ENCODE measurements around the gene FBLN1.

- TF ChIP-seq CTCF (IDR thresholded peaks at IDR 0.05 in 2 of 3, conservative IDR thresholded peaks at IDR 0.05 in 1 of 3; ENCODE audit: insufficient read depth in 2 of 3, low read depth in 1 of 3, low read length in 3 of 3) (no peak), GTF3C2 (IDR thresholded peaks at IDR 0.05; ENCODE audit: borderline replicate concordance, extremely low read depth, insufficient read length) (no peak), ZNF124 (CRISPR knock-in tag; IDR thresholded peaks at IDR 0.05) (no peak), NFRKB (IDR thresholded peaks at IDR 0.05; ENCODE audit: low read depth) (no peak), CBX5 (IDR thresholded peaks at IDR 0.05; ENCODE audit: borderline replicate concordance, low read depth) (no peak), NR2C2 (CRISPR knock-in tag; IDR thresholded peaks at IDR 0.05) (no peak), NR2C2 (tag; IDR thresholded peaks at IDR 0.05) (no peak), SIN3A (IDR thresholded peaks at IDR 0.05; ENCODE audit: borderline replicate concordance in 2 of 2, control insufficient read depth in 1 of 2, low read depth in 2 of 2, low read length in 2 of 2) (no peak)
These were observed 33.8 kb upstream of the FBLN1 start for GRCh38 chr22:45468872-45469271.

Measured in K562 (cell line).